Kidney epithelial cell (primary cell): ENCODE measurements around the gene TCAIM. TPM values are rescaled to one million over a fixed set of nuclear protein-coding genes. Genes with fewer than 3 reads are reported as not detected.

Source experiments
- DNase-seq: peaks from one replicate; pipeline ENCODE4 v3.0.0-alpha.2; 2010; ENCODE audit warnings: low read depth
- H3K27me3 ChIP-seq: 2 replicates; pipeline ENCODE4 v1.6.0; 2011; ENCODE audit warnings: low read length; ENCODE audit not compliant: control insufficient read depth, insufficient read depth
- H3K36me3 ChIP-seq: 2 replicates; pipeline ENCODE4 v1.5.1; 2011; ENCODE audit warnings: low read length; ENCODE audit not compliant: control insufficient read depth, insufficient read depth
- H3K4me3 ChIP-seq: 2 replicates; pipeline ENCODE4 v1.5.1; 2011; ENCODE audit warnings: low read depth, mild to moderate bottlenecking, control low read depth, low read length
- total RNA-seq: library from RNA; depleted of rRNA; stranded (reverse); fragments of >200 nt; gene quantifications from 2 replicates; pipeline ENCODE4 v1.2.3, GENCODE V29; 2015
- TF ChIP-seq, protein P1 (sequence below): IDR thresholded peaks from 2 replicates; pipeline ENCODE4 v1.5.1; 2011; ENCODE audit warnings: mild to moderate bottlenecking, moderate library complexity, low read length, control low read depth, inconsistent platforms; ENCODE audit not compliant: insufficient read depth, poor library complexity, severe bottlenecking

Gene TCAIM
- total RNA-seq, 1 donor from 2014 or later = 30.3 TPM

DNA sequence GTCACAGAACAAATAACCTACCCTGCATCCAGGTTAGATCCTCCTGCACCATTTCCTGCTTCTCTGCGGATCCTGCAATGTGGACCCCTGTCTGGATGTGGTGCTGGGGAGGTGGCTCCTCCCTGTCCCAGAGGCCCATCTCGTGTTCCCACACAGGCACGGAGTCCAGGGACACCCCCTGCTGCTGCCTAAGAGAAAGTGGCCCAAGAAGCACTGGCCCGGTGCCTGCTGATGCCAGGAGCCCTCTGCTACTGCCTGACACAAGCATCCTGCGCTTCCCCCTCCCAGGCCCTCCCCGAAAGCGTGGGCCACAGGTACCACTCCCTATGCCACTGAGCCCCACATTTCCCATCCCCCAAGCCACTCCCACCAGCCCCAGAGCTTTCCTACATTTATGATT lies 90.3 kb downstream of the TCAIM start:
- DNase-seq = no peak
- TF ChIP-seq, protein P1, sequence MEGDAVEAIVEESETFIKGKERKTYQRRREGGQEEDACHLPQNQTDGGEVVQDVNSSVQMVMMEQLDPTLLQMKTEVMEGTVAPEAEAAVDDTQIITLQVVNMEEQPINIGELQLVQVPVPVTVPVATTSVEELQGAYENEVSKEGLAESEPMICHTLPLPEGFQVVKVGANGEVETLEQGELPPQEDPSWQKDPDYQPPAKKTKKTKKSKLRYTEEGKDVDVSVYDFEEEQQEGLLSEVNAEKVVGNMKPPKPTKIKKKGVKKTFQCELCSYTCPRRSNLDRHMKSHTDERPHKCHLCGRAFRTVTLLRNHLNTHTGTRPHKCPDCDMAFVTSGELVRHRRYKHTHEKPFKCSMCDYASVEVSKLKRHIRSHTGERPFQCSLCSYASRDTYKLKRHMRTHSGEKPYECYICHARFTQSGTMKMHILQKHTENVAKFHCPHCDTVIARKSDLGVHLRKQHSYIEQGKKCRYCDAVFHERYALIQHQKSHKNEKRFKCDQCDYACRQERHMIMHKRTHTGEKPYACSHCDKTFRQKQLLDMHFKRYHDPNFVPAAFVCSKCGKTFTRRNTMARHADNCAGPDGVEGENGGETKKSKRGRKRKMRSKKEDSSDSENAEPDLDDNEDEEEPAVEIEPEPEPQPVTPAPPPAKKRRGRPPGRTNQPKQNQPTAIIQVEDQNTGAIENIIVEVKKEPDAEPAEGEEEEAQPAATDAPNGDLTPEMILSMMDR = no peak

DNA sequence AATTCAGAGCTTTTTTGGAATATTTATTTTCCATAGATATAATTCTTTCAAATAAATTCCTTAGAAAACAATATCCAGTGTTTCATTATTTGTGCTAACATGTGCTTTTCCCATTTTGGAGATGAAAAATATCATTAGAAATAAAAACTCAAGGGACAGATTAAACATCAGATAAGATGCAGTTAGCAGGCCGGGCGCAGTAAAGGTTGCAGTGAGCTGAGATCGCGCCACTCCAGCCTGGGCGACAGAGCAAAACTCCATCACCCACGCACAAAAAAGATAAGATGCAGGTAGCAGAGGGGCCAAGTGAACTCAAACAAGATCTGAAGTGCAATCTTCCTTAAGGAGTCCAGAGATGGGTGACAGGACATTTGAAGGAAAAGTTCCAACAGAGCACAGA lies 90.9 kb downstream of the TCAIM start:
- no peaks in the 10 kb centered on the region for H3K27me3 ChIP-seq
- TF ChIP-seq, protein P1 = no peak
- no peak overlapping the region for H3K4me3 ChIP-seq
- DNase-seq = no peak
- no peaks in the 10 kb centered on the region for H3K36me3 ChIP-seq

More for the DNA sequence above, 90.3 kb downstream of the TCAIM start:
- Histone ChIP-seq H3K4me3 (no peak overlapping the region), H3K27me3 (no peaks in the 10 kb centered on the region), H3K36me3 (no peaks in the 10 kb centered on the region)

DNA sequence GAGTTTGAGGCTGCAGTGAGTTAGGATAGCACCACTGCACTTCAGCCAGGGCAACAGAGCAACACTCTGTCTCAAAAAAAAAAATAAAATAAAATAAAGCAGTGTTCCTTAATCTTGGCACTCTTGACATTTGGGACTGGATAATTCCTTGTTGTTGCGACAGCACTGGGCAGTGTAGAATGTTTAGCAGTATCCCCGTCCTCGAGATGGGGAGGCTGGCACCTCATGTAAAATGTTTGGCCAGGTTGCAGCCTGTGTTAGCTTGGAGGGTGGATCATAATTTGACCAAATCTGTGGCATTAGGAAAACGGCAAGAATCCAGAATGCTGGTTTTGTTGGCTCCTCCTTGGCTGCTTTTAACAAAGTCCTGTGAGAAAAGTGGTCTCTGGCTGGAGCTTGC lies 91.9 kb downstream of the TCAIM start:
- DNase-seq = no peak
- TF ChIP-seq, protein P1 = no peak
- no peaks in the 10 kb centered on the region for H3K27me3 ChIP-seq
- H3K4me3 ChIP-seq = no peak overlapping the region
- H3K36me3 ChIP-seq = no peaks in the 10 kb centered on the region

DNA sequence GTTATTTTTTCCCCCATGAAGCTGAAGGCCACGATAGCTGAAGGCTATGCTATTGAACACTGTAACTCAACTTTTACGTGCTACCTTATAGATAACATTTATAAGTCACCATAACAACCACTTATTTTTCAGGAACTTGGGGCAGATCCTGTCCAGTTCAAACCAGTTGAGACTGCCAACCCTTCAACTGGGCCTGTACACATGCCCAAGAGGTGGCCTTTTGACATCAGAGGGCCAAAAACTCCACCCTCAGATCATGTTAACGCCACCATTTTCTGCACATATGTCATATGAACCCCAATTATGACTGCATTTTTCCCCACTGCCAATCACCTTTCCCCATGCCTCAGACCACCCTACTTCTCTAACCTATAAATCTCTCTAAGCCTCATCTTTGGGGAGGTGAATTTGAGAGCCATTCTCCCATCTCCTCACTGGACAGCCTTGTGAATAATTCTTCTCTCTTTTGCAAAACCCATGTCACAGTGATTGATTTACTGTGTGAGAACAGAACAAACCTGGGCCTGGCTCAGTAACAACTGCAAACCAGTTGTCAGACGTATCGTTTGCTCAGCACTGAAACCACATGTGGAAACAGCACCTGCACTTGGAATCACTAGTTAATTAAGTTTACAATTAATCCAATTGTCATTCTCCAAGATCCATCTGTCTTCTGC lies 96.4 kb downstream of the TCAIM start:
- TF ChIP-seq, protein P1 = no peak
- DNase-seq = no peak
- no peaks in the 10 kb centered on the region for H3K36me3 ChIP-seq
- no peak overlapping the region for H3K4me3 ChIP-seq
- H3K27me3 ChIP-seq = no peaks in the 10 kb centered on the region

DNA sequence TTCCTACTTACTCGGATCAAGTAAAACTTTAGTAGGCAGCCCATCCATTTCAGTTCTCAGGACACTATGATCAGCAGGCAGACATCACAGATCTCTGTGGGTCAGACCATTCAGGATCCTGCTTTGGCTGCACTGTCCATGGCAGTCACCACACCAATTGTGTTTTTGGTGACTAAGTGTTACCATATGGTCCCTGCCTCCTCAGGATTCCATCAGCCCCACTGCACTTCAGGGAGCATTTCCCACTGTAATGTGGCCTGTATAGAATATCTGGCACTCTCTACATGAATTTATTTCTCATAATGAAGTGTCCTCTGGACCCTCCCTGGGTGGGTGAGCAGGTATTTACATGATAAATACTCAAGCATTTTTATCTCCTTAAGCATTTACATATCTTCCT lies 97.6 kb downstream of the TCAIM start:
- H3K27me3 ChIP-seq = no peaks in the 10 kb centered on the region
- DNase-seq = no peak
- H3K36me3 ChIP-seq = no peaks in the 10 kb centered on the region
- TF ChIP-seq, protein P1 = no peak
- no peak overlapping the region for H3K4me3 ChIP-seq

DNA sequence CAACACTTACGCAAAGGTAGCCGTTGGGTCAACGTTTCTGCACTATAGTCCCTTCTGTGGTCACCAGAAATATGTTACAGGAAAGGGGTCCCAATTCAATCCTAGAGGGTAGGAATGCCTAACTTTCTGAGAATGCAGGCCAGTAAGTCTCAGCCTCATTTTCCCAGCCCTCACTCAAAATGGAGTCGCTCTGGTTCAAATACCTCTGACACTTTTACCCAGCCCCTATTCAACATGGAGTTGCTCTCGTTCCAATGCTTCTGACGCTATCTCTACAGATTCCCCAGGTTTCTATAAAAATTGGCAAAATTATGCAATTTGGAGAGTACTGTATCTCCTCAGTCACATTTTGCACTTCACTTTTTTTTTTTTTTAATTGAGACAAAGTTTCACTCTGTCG lies 99.2 kb downstream of the TCAIM start:
- TF ChIP-seq, protein P1 = no peak
- no peaks in the 10 kb centered on the region for H3K27me3 ChIP-seq
- no peaks in the 10 kb centered on the region for H3K36me3 ChIP-seq
- DNase-seq = no peak
- H3K4me3 ChIP-seq = no peak overlapping the region
